Kidney capillary endothelial cell (primary cell): ENCODE data around the gene IBA57.

Experiments used
- DNase-seq: peaks from one replicate; pipeline ENCODE4 v3.0.0-alpha.2; 2018; ENCODE audit warnings: low spot score

Gene IBA57

GRCh38 chr1:228144993-228145343, 20.6 kb upstream of the IBA57 start:
- DNase-seq, result no peak

- DNase-seq, result no peak
Observed at GRCh38 chr1:228145463-228146416, 19.9 kb upstream of the IBA57 start.

- no peak for DNase-seq
Observed at GRCh38 chr1:228146417-228147150, 19.0 kb upstream of the IBA57 start.

GRCh38 chr1:228147151-228147693, 18.4 kb upstream of the IBA57 start:
- no peak for DNase-seq

- DNase-seq, result no peak
Observed at GRCh38 chr1:228147768-228148167, 17.8 kb upstream of the IBA57 start.

GRCh38 chr1:228148196-228148861, 17.3 kb upstream of the IBA57 start:
- DNase-seq, result no peak

- DNase-seq, result no peak
Observed at GRCh38 chr1:228148935-228149405, 16.6 kb upstream of the IBA57 start.

GRCh38 chr1:228149406-228150119, 16.0 kb upstream of the IBA57 start, which contains the start of gene GJC2:
TSS of gene GJC2 (plus strand) at chr1:228149930. CDS start at chr1:228157759, 7,829 bp downstream.
- DNase-seq, result no peak

GRCh38 chr1:228150120-228150460, 15.5 kb upstream of the IBA57 start:
- DNase-seq, result no peak

GRCh38 chr1:228150461-228151179, 15.0 kb upstream of the IBA57 start:
- DNase-seq, result no peak

GRCh38 chr1:228151180-228151925, 14.3 kb upstream of the IBA57 start:
- no peak for DNase-seq

- no peak for DNase-seq
Observed at GRCh38 chr1:228152097-228152917, 13.3 kb upstream of the IBA57 start.

GRCh38 chr1:228152918-228153258, 12.7 kb upstream of the IBA57 start:
- DNase-seq, result no peak

GRCh38 chr1:228154021-228154669, 11.5 kb upstream of the IBA57 start:
- no peak for DNase-seq

GRCh38 chr1:228154670-228155571, 10.7 kb upstream of the IBA57 start:
- no peak for DNase-seq

GRCh38 chr1:228155596-228156514, 9.7 kb upstream of the IBA57 start:
- no peak for DNase-seq

- no peak for DNase-seq
Observed at GRCh38 chr1:228156515-228156881, 9.1 kb upstream of the IBA57 start.
